Rectal smooth muscle tissue (tissue), 1 donor: Measurements from ENCODE around the gene IFITM1.
A peak's percentile ranks its signal among the peaks of the same experiment; 100 is the strongest.
"Not testable (repeated sequence)": the region's sequence is repeated elsewhere in the genome, so short reads cannot be mapped to it uniquely, and the experiment has no call there.

Experiments
- H3K27ac ChIP-seq: one replicate; pipeline ENCODE4 v1.7.0; 2013; ENCODE audit warnings: low read depth, low read length, inconsistent platforms
- H3K27me3 ChIP-seq: one replicate; pipeline ENCODE4 v1.7.0; 2013; ENCODE audit warnings: low read length; ENCODE audit not compliant: control insufficient read depth, insufficient read depth
- H3K36me3 ChIP-seq: one replicate; pipeline ENCODE4 v1.7.0; 2013; ENCODE audit warnings: low read length; ENCODE audit not compliant: control insufficient read depth, insufficient read depth
- H3K4me1 ChIP-seq: one replicate; pipeline ENCODE4 v1.7.0; 2013; ENCODE audit warnings: low read length; ENCODE audit not compliant: control insufficient read depth, insufficient read depth
- H3K4me3 ChIP-seq: one replicate; pipeline ENCODE4 v1.7.0; 2013; ENCODE audit warnings: low read length
- H3K9ac ChIP-seq: one replicate; pipeline ENCODE4 v1.7.0; 2013; ENCODE audit warnings: low read length

Gene IFITM1

DNA sequence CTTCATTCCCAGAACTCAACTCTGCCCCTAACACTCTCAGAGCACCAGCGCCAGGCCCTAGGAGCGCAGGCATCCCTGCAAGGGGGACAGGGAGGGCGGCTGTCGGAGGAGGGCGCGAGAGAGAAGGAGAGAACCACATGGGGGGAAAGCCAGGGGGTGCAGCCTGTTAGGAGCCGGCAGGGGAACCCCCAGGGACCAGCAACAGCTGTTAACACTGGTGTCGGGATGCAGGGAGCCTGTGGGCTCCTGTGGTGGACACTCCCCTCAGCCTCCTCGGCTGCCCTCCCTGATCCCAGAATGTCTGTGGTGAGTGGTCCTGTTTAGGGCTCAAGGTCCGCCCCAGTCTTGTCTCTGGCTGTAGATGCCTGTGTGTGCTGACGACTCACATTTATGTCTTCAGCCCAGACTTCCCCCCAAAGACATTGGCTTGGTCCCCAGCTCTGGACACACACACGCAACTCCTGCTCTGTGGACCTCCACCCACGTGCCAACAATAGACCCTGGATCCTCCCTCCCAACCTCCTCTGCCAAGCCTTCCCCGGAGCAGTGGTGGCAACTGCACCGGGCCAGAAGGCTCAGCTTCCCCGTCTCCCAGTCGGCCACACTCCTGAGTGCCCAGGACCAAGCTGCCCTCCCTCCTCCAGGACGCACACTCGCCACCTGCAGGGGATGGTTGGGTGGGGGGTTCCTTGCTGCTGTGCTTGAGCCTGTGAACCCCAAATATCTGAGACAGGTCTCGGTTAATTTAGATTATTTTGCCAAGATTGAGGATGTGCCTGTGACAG is 13.7 kb upstream of the IFITM1 start:
- Histone ChIP-seq H3K36me3 (no peaks in the 10 kb centered on the region), H3K4me3 (no peak overlapping the region), H3K27me3 (peaks cover 24% of the 10 kb centered on the region), H3K9ac (no peak overlapping the region), H3K27ac (no peak overlapping the region), H3K4me1 (no peaks in the 10 kb centered on the region)

DNA sequence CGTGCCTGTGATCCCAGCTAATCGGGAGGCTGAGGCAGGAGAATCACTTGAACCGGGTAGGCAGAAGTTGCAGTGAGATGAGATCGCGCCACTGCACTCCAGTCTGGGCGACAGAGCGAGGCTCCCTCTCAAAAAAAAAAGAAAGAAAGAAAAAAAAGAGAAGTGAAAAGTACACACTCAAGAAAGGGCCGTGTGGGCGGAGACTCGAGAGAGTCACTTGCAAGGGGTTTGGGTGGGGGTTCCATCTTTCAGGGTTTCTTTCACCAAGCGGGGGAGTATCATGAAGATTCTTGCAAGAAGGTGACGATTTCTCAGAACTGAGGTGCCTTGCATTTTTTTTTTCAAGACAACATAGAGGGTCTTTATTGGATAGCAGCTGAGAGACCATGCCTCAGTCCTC is 10.5 kb upstream of the IFITM1 start:
- Histone ChIP-seq H3K4me1 (no peaks in the 10 kb centered on the region), H3K27ac (no peak overlapping the region), H3K4me3 (no peak overlapping the region), H3K27me3 (peaks cover 12% of the 10 kb centered on the region), H3K9ac (no peak overlapping the region), H3K36me3 (no peaks in the 10 kb centered on the region)

GRCh38 chr11:304061-304506 is 9.8 kb upstream of the IFITM1 start:
- Histone ChIP-seq H3K9ac (no peak overlapping the region), H3K27ac (no peak overlapping the region), H3K4me3 (no peak overlapping the region), H3K27me3 (peaks cover 10% of the 10 kb centered on the region), H3K4me1 (no peaks in the 10 kb centered on the region), H3K36me3 (no peaks in the 10 kb centered on the region)

- Histone ChIP-seq H3K4me1 (no peaks in the 10 kb centered on the region), H3K4me3 (no peak overlapping the region), H3K27ac (no peak overlapping the region), H3K36me3 (no peaks in the 10 kb centered on the region), H3K27me3 (peaks cover 2% of the 10 kb centered on the region), H3K9ac (no peak overlapping the region)
These were observed 8.7 kb upstream of the IFITM1 start for GRCh38 chr11:304915-305843.

- no peak overlapping the region for H3K4me3 ChIP-seq
- H3K27me3 ChIP-seq: no peaks in the 10 kb centered on the region
- H3K36me3 ChIP-seq: no peaks in the 10 kb centered on the region
- H3K9ac ChIP-seq: no peak overlapping the region
- no peaks in the 10 kb centered on the region for H3K4me1 ChIP-seq
- H3K27ac ChIP-seq: no peak overlapping the region
These were observed 8.0 kb upstream of the IFITM1 start for GRCh38 chr11:305844-306211.

- H3K4me3 ChIP-seq: no peak overlapping the region
- no peak overlapping the region for H3K9ac ChIP-seq
- no peaks in the 10 kb centered on the region for H3K27me3 ChIP-seq
- H3K27ac ChIP-seq: no peak overlapping the region
- no peaks in the 10 kb centered on the region for H3K4me1 ChIP-seq
- no peaks in the 10 kb centered on the region for H3K36me3 ChIP-seq
These were observed 7.0 kb upstream of the IFITM1 start for GRCh38 chr11:306645-307371.

DNA sequence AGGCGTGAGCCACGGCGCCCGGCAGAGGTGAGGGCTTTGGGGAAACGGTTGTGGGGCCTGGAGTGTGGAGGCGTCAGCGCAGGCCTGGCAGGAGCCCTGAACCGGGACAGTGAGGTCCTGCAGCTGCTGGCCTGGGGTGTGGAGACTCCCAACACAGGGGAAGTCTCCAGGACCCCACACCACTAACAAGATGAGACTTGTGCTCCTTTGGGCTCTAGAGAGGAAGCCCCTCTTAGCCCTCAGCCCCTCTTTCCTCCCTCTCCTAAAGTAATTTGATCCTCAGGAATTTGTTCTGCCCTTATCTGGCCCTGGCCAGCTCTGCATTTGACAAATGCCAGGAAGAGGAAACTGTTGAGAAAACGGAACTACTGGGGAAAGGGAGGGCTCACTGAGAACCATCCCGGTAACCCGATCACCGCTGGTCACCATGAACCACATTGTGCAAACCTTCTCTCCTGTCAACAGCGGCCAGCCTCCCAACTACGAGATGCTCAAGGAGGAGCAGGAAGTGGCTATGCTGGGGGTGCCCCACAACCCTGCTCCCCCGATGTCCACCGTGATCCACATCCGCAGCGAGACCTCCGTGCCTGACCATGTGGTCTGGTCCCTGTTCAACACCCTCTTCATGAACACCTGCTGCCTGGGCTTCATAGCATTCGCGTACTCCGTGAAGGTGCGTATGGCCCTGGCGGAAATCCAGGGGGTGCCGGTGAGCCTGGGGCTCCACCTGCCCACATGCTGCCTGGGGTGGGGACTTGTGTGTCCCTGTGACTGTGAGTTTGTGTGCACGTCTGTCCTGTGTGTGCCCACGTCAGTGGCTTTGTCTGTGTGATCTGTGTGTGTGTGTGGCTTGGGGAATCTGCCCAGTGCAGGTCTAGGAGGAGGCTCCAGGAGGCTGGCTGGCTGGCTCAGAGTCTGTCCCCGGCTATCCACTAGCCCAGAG is 5.8 kb upstream of the IFITM1 start, which contains the start of gene IFITM2:
Gene IFITM2 (plus strand): TSS at position 51 of the 943 bp plus-strand sequence. CDS start 377 bp downstream, at position 428.
- not testable (repeated sequence) for H3K36me3 ChIP-seq, H3K27me3 ChIP-seq, H3K4me1 ChIP-seq
- Histone ChIP-seq H3K9ac (peak within 1 kb of the TSS; percentile 11), H3K4me3 (peak within 1 kb of the TSS; percentile 65), H3K27ac (peak within 1 kb of the TSS; percentile 59)

GRCh38 chr11:308740-309665 is 4.8 kb upstream of the IFITM1 start:
- not testable (repeated sequence) for H3K4me1 ChIP-seq, H3K36me3 ChIP-seq, H3K27me3 ChIP-seq
- Histone ChIP-seq H3K27ac (peak overlapping the region; percentile 2), H3K9ac (peak overlapping the region; percentile 16), H3K4me3 (peak overlapping the region; percentile 65)

- not testable (repeated sequence) for H3K4me1 ChIP-seq, H3K9ac ChIP-seq, H3K36me3 ChIP-seq, H3K27me3 ChIP-seq
- peak overlapping the region; percentile 65 for H3K4me3 ChIP-seq
- H3K27ac ChIP-seq: peak overlapping the region; percentile 2
These were observed 3.8 kb upstream of the IFITM1 start for GRCh38 chr11:309979-310572.

GRCh38 chr11:311013-311748 is 2.7 kb upstream of the IFITM1 start:
- H3K27me3 ChIP-seq, H3K9ac ChIP-seq, H3K4me1 ChIP-seq, H3K36me3 ChIP-seq: not testable (repeated sequence)
- Histone ChIP-seq H3K4me3 (peak overlapping the region; percentile 52), H3K27ac (peak overlapping the region; percentile 49)
